Testis (tissue), 2 donors: Measurements from ENCODE around the gene TSSC4.

Source experiments
- POLR2A ChIP-seq: fragments of 450-650 bp; IDR thresholded peaks from one replicate; pipeline ENCODE4 v1.6.1; 2017; ENCODE audit warnings: antibody characterized with exemption, mild to moderate bottlenecking, moderate library complexity
- TF ChIP-seq, protein P1 (sequence below), 3 experiments: fragments of 450-650 bp in 2 of 3; fragments of 200-600 bp in 1 of 3; sonication (generic) in 1 of 3; IDR thresholded peaks; one replicate each; pipeline ENCODE4 v1.5.1; 2016 to 2019; ENCODE audit warnings: antibody characterized with exemption in 3 of 3, mild to moderate bottlenecking in 2 of 3, moderate library complexity in 1 of 3

GRCh38 chr11:2397005-2397404 lies 3.5 kb upstream of the TSSC4 start:
- no peak for TF ChIP-seq POLR2A
- TF ChIP-seq, protein P1, sequence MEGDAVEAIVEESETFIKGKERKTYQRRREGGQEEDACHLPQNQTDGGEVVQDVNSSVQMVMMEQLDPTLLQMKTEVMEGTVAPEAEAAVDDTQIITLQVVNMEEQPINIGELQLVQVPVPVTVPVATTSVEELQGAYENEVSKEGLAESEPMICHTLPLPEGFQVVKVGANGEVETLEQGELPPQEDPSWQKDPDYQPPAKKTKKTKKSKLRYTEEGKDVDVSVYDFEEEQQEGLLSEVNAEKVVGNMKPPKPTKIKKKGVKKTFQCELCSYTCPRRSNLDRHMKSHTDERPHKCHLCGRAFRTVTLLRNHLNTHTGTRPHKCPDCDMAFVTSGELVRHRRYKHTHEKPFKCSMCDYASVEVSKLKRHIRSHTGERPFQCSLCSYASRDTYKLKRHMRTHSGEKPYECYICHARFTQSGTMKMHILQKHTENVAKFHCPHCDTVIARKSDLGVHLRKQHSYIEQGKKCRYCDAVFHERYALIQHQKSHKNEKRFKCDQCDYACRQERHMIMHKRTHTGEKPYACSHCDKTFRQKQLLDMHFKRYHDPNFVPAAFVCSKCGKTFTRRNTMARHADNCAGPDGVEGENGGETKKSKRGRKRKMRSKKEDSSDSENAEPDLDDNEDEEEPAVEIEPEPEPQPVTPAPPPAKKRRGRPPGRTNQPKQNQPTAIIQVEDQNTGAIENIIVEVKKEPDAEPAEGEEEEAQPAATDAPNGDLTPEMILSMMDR (IDR thresholded peaks at IDR 0.05), result no peak
